CD4-positive, alpha-beta T cell treated with Interleukin-17A for 1 hour (primary cell): ENCODE data around the gene ANKRD6.
A peak's percentile ranks its signal among the peaks of the same experiment; 100 is the strongest.

ENCODE experiments used
- DNase-seq: peaks from one replicate; pipeline ENCODE4 v3.0.0-alpha.2; 2020

Gene ANKRD6

DNA sequence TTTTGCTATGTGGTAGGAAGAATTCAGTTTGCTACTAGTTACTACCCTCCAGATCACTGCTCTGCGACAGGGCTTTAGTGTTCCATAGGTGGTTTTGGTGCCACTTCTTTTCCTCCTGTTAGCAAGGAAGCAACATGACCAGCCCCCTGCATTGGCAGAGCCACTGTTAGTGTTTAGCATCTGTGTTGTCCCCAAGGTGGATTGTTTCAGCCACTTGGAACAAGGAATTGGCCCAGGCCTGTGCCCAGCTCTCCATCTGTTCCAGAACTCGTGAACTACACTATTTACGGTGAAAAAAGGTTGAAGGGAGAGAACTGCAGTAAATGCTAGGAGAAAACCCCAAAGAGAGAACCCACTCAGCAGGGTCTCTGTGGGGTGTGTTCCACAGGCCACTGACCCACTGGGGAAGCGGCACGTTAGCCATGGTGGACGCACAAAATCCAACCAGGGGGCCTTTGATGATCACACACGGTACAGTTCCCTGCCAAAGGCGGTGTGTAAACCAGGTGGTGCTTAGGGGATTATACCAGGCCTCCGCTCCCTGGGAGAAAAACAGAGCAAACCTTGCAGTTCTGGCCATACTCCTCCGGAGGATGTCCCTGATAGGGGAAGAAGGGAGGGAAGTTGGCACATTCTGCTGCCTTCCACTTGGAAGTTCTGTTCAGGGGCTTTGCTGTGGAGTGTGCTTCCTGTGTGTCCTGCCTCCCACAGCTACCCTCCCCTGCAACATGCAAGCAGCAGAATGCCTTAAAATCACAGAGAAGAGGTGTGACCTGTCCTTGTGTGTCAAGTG lies 133.3 kb downstream of the ANKRD6 start:
- no peak for DNase-seq

DNA sequence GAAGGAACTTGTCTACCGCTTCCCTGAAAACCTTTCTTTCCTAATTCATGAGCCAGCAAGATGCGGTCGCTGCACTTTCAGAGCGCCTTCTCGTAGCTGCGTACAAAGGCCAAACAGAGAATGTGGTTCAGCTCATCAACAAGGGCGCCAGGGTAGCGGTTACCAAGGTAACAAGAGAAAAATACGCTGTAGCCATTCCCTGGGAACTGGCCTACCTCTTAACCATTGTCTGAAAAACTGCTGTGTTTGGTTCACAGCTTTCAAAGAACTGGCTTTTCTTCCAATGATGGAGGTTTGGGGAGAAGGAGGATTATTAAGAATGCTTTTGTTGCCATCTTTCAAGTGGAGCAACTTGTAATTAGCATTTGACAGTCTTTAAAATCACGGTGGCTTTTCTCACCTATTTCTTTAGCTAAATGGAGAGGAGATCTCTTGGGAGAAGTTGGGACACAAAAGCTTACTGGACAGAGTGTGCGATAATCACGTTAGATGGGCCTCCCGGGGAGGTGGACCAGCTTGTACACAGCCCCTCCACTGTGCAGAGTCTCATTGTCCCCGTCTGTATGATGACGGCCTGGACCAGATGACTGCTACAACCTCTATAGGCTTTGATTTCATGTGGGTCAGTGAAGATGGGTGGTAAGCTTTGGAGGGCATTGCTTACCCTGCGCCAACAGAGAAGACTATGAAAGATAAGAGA lies 134.1 kb downstream of the ANKRD6 start:
- no peak for DNase-seq

- DNase-seq: no peak
Observed at GRCh38 chr6:89567630-89568390, 134.9 kb downstream of the ANKRD6 start.

GRCh38 chr6:89574910-89575561 lies 142.1 kb downstream of the ANKRD6 start:
- no peak for DNase-seq

DNA sequence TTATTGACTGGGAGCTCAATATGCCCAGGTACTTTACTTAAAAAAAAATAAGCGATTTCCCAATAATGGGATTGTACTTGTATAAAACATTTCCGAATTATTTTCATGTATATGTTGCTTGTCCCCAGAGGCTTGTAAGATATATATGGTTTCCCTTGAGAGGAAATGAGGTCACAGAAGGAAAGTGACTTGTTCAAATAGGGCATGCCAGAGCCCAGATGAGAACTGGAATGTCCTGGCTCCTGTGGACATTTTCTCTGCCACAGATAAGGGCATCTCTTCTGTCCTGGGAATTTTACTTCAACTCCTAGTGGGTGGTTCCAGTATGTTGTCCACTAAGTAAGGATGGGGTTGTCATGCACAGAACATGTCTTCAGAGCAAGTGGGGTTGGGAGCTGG lies 142.6 kb downstream of the ANKRD6 start:
- no peak for DNase-seq

DNA sequence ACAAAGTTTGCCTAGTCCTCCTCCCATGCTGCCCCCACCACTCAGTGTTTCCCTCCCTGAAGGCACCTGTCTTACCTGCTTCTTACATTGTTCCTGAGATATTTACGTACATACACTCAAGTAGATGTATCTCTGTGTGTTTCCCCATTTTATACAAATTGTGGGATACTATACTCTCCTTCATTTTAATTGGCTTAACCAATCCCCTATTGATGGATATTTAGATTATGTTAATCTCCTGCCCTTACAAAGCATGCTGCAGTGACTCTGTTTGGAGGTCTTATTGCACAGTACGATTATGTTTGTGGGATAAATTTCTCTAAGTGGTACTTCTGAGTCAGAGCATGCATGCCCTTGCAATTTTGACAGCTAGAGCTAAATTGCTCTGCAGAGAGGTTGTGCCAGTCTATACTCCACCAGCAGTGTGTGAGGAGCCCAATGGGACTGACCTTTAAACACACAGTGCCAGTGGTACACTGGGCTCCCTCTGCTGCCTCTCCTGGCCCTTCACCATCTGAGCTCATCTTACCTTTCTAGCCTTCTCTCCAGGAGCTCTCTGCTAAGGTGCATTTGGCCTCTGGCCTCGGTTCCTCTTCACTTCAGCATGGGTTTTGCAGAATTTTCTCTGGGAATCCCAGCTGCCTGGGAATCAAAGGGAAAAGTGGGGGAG lies 148.2 kb downstream of the ANKRD6 start:
- no peak for DNase-seq

DNA sequence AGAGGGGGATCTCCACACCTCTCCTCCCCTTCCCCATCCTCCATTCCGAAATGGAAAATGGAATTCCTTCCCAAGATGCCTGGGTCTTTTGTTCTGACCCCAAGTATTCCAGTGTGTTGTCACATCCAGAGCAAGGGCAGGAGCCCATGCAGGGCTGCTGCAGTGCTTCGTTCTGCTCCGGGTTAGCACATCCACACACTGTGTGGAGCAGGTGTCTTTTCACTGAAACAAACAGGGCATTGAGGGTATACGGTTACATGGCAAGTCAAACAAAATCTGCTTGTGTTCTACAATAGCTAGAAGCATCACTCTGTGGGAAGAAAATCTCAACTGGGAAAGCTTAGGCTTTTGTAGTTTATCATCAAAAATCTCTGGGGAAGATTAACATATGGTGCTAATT lies 148.7 kb downstream of the ANKRD6 start:
- no peak for DNase-seq

GRCh38 chr6:89582669-89583325 lies 149.8 kb downstream of the ANKRD6 start:
- no peak for DNase-seq

- DNase-seq: no peak
Observed at GRCh38 chr6:89583559-89583958, 150.6 kb downstream of the ANKRD6 start.

- no peak for DNase-seq
Observed at GRCh38 chr6:89584539-89584938, 151.6 kb downstream of the ANKRD6 start.

DNA sequence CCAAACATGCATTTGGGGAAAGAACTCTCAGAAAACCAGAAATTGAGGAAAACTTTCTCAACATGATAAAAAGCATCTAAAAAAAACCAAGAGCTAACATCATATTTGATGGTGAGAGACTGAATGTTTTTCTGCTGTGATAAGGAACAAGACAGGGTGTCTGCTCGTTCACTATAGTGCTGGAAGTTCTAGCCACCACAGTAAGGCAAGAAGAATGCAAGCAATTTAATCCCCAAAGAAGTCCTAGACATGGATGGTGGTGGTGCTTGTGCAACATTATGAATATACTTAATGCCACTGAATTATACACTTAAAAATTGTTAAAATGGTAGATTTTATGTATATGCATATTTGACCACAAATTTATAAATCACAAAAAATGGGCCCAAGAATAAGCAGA lies 152.2 kb downstream of the ANKRD6 start:
- no peak for DNase-seq

DNA sequence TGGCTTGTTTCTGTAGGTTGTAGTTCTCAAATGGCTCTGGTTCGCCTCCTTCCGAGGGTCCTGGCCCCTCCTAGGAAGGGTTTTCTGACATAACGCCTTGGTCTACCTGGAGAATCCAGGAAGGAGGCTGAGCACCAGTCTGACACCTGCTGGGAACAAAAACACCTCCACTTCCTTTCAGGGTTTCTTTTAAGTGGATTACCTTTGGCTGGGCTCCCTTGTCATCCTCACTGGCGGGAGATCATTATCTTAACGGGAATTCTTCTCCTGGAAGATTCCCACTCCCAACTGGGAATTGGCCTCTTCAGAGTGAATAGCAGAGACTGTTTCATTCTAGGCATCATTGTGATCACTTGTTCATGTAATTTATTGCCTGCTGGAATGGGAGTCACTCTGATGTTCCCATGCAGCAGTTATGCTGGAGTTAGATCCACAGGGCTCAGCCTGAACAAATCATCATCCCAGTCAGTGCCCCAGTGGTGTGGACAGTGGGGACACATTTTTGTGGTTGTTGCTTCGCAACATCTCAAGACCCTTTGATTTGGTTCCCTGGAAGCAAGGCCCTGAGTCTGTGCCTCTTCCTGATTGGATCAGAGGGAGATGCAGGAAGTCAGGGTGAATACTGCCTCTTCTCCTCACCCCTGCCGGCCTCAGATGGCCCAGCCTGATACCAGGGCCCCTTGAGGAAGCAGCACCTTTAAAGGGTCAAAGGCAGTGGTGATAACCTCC lies 156.5 kb downstream of the ANKRD6 start:
- DNase-seq: no peak

- DNase-seq: no peak
Observed at GRCh38 chr6:89590133-89590532, 157.2 kb downstream of the ANKRD6 start.

- DNase-seq: no peak
Observed at GRCh38 chr6:89591745-89592144, 158.8 kb downstream of the ANKRD6 start.

DNA sequence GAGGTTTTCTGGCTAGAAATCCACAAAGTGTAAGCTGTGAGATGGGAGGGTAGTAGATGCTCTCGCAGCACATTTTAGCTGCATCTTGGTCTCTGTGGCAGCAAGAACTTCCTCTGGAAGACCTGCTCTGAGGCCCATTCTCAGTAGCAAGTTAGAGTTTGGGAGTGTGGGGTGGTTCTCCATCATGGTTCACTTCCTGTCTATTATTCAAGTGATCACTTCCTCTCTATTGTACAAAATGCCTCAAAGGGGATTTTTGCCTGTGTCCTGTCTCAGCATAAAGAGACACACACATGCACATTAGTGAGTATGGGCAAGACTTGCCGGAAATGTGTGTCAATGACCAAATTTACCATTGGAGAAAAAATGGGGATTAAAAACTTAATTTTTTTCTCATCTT lies 163.1 kb downstream of the ANKRD6 start:
- peak; percentile 39 for DNase-seq

DNA sequence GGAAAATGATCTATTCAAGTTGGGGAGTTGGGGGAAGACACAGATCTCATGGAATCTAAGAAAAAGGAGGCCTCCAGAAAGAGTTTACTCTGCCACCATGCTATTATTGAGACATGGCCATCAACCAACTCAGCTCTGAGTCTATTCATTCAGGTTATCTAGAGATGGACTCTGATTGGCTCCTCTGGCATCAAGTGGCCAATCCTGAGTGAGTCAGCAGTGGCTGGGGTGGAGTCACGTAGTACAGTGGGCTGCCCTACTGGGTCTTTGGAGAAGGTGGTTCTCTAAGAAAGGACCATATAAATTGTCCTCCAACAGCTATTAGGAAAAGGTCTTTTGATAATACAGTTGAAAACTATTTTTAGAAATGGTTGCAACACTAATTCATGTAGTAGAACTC lies 163.5 kb downstream of the ANKRD6 start:
- no peak for DNase-seq

DNA sequence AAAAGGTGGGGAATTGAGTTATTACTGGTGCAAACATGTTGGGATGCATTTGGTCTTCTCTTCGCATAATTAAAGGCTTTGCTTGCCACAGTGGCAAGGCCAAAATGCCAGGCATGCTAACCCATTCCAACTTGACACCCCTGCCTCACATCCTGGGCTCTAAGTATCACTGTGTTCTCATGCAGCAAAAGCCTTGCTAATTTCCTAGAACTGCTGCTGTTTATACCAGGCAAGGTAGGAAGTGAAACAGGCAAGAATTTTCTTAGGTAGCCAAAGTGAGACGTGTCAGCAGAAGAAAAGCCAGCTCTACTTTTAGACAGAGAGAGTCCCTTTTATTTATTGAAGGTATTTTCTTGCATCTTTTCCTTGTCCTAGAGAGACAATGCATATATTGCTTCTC lies 164.4 kb downstream of the ANKRD6 start:
- DNase-seq: no peak

DNA sequence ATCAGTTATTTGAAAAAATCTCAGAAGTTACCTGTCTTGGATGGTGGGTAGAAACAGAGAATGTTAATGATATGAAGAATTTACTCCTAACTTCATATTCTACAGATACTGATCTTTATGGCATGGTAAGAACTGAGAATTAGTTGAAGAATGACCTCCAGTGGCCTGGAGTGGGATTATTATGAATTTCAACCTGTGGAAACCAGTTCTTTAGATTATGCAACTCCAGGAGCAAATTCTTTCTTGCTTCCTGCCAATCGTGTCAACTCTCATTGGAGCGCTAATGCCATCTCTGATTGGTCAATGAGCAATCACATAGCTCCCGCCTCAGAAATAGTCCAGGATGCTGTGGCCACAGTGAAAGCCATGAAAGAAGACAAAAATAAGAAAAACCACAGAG lies 165.0 kb downstream of the ANKRD6 start:
- DNase-seq: no peak

GRCh38 chr6:89599727-89600126 lies 166.8 kb downstream of the ANKRD6 start:
- DNase-seq: no peak

GRCh38 chr6:89602166-89602565 lies 169.2 kb downstream of the ANKRD6 start:
- no peak for DNase-seq

GRCh38 chr6:89604653-89605052 lies 171.7 kb downstream of the ANKRD6 start:
- DNase-seq: no peak
